T-helper 1 cell (primary cell): ENCODE measurements around the gene DDX55.

Source experiments
- DNase-seq, 5 donors: peaks; one replicate each; pipeline ENCODE4 v3.0.0-alpha.2; 2012 to 2020

Gene DDX55

GRCh38 chr12:123614531-123614930 is 12.6 kb downstream of the DDX55 start:
- DNase-seq: no peak

- no peak for DNase-seq
Observed at GRCh38 chr12:123617144-123617543, 15.2 kb downstream of the DDX55 start.

DNA sequence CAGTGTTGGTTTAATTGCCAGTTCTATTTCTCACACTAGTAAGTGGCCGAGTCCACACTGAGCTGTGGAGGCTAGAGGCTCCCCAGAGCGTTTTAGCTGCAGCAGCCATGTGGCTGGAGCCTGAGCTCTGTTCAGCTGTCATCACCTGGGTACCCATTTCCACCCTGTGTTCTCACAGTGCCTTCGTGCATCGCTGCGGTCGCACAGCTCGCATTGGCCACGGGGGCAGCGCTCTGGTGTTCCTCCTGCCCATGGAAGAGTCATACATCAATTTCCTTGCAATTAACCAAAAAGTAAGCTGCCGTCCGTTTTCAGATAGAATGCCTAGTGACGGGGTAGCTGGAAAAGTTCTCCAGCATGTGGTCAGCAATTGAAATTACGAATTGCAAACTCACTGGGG is 15.7 kb downstream of the DDX55 start:
- no peak for DNase-seq

DNA sequence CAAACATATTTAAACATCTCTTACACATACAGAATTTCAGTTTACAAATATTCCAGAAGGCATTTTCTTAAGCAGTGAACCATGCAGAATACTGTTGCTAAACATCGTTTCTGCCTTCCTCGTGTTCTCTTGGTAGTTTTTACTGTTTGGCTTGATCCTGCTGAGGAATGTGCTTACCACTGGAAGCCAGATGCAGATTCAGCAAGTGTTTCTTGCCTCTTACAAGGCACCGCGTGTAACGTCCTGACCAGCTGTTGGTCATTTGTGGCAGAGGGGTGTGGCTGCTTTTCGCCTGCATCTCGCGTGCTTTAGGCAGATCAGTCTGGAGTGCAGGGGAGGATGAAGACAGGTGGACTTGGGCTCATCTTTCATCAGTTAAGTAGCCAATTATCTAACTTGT is 19.2 kb downstream of the DDX55 start:
- DNase-seq: no peak

DNA sequence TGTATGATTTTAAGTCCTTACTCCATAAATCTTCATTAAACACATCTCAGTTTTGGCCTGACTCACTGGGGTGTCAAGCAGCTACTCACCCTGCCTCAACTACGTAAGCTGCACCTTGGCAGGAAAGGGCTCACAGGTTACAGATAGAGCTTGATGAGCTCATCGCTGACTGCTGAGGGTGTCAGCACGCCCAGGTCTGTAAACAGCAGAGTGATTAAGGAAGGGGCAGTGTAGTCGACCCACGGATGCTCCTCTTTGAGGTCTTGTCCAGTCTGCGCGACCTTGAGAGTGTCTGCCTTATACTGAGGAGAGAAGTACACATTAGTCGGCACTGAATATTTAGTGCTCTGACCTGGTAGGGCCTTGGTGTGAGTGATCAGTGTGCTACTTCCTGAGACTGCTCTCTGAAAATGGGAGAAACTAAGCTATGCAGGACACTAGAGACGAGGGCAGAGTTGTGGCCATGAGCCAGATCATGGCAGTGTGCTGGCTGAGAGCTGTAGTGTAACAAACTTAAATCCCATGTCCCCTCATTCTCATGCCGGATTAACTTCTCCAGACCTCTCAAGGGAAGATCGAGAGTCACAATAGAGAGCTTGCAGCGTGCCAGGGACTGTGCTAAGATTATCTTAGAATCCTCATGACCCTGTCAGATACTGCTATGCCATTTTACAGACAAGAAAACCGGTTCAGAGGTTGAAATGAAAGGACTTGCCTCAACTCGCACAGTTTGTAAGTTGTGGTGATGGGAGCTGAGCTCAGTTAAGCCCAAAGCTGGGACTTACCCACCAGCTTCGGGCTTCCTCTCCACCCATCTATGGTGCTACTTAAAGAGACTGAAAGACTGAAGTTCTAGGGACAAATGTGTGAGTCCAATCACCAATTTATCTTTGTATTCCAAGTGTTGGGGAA is 20.0 kb downstream of the DDX55 start:
- no peak for DNase-seq

GRCh38 chr12:123633379-123634141 is 31.7 kb downstream of the DDX55 start, which contains the start of the genes EIF2B1 and GTF2H3:
Gene EIF2B1 (minus strand): TSS chr12:123633686. CDS start chr12:123633557, 129 bp downstream.
Gene GTF2H3 (plus strand): TSS chr12:123633829. CDS start chr12:123633860, 31 bp downstream.
- peak; percentile 90 to 98 (median 95) for DNase-seq

DNA sequence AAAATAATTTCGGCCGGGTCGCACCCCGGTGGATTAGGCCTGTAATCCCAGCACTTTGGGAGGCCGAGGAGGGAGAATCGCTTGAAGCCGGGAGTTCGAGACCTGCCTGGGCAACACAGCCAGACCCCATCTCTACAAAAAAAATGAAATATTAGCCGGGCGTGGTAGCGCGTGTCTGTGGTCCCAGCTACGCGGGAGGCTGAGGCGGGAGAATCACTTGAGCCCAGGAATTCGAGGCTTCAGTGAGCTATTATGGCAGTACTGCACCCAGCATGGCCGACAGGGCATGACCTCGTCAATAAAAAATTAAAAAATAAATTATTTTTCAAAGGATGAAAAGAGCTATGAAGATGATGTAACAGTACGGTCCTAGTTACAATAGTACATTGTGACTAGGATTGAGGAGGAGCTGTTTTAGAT is 32.3 kb downstream of the DDX55 start:
- no peak for DNase-seq

GRCh38 chr12:123643911-123644310 is 42.0 kb downstream of the DDX55 start:
- DNase-seq: no peak

DNA sequence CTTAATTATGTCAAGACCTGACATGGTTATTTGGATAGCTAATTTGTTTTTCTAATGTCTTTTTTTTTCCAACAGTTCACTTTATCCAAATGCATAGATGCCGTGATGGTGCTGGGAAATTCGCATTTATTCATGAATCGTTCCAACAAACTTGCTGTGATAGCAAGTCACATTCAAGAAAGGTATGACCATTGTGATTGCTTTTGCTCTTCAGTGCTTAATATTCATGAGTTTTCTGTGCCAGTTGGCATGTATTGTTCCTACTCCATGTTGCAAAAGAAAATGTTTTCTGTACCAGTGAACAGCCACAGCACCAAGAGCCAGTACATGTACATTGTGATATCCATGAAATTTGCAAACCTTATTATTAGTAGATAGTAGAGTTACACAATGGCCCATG is 43.5 kb downstream of the DDX55 start:
- no peak for DNase-seq

DNA sequence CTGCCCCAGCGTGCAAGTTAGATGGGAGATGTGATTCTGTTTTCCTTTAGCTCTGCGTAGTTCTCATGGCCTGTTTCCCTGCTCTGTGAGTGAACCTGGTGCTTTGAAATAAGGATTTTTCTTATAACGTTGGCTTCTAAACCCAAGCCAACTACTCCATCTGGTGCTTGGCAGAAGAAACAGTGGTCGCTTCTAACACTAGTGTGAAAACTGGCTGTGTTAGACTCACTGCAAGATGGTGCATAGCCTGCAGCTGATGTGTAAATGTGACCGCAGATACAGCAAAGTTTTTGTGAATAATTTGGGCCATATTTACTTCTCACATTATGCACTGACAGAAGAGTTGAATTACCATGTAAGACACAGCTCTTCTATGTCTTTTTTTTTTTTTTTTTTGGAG is 44.0 kb downstream of the DDX55 start:
- DNase-seq: no peak

DNA sequence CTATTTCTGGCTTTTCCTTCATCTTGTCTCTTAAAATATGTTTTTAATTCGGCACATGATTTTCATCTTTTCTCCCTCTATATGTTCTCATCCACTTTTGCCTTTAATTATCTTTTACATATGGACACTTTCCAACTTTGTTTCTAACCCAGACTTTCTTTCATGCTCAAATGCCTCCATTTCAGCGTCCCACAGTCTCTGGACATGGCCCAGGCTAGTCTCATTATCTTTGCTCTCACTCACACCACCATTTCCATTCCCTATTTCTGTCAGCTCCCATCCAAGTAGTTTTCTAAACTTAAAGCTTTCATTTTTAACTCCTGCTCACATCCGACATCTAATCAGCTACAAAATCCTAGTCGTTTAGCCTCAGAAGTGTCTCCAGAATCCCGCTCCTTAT is 46.5 kb downstream of the DDX55 start:
- DNase-seq: no peak

- no peak for DNase-seq
Observed at GRCh38 chr12:123654129-123654701, 52.3 kb downstream of the DDX55 start.

- no peak for DNase-seq
Observed at GRCh38 chr12:123655420-123655819, 53.5 kb downstream of the DDX55 start.

DNA sequence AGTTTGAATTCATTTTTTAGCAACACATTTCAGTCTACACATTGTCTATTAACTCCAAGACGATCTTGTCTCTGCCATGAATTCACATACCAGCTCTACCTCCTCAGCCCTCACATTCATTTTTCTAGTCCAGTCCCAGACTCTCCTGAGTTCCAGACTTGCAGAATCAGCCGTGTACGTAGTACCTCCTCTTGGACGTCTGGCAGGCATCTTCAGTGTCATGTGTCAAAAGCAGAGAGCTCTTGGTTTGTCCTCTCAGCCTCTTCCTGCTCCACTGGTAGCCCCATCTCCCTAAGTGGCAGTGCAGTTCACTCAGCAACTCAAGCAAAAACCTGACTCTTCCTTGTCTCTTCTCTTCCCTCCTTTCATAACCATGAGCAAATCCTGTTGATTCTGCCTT is 54.5 kb downstream of the DDX55 start:
- no peak for DNase-seq

DNA sequence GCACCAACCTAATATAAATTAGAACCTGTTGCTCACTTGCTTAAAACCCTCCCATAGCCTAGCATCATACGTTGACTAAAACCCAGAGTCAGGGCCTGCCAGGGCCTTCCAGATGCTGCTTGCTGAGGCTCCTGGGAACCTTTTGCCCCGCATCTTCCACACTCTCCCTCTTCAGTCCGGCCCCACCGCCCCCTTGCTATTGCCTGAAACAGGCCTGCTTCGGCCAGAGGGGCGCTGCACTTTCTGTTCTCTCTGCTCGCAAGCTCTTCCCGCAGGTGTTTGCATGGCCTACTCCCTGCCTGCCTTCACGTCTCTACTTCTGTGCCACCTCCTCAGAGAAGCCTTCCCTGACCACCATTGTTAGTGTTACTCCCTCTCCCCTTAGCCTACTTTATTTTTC is 55.3 kb downstream of the DDX55 start:
- DNase-seq: no peak

- DNase-seq: no peak
Observed at GRCh38 chr12:123659996-123660727, 58.3 kb downstream of the DDX55 start.

DNA sequence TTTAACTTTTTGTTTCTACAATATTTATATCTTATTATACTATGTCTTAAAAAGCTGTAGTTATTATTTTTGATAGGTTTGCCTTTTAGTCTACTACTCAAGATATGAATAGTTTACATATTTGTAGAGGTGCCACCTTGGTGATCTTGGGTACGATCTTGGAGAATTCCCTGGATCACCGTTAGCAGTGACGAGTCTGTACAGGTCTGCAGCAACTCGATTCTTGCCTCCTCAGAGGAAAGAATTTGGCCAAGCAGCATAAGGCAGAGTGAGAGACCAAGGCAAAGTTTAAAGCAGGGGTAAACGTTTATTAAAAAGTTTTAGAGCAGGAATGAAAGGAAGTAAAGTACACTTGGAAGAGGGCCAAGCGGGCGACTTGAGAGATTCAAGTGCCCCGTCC is 65.9 kb downstream of the DDX55 start:
- no peak for DNase-seq
